WTC11 (cell line): Measurements from ENCODE around the gene ZFP69. TPM values are rescaled to one million over a fixed set of nuclear protein-coding genes. Genes with fewer than 3 reads are reported as not detected.

Source experiments
- ATAC-seq: fragments of 200-7000 bp; cut with Tn5 transposase; 2 replicates; pipeline ENCODE4 v1.10.0; 2021; ENCODE audit warnings: mild to moderate bottlenecking, moderate library complexity
- CTCF ChIA-PET: fragments of 300-600 bp; sonication (Branson Sonifier 250); formaldehyde crosslinking; loops from one replicate; lab custom pipeline; 2021; ENCODE audit warnings: antibody characterized with exemption; lab: Charles Lee
- POLR2A ChIA-PET: fragments of 350-600 bp; sonication (Branson Sonifier 250); formaldehyde crosslinking; loops from one replicate; lab custom pipeline; 2021; ENCODE audit warnings: antibody characterized with exemption; lab: Charles Lee
- DNase-seq: peaks from one replicate; pipeline ENCODE4 v3.0.0; 2021; ENCODE audit warnings: low spot score
- H3K27ac Mint-ChIP-seq: 2 replicates; pipeline ENCODE4 v1.8.0; 2021; ENCODE audit warnings: mixed read lengths
- H3K27me3 Mint-ChIP-seq: 2 replicates; pipeline ENCODE4 v1.8.0; 2021; ENCODE audit warnings: low read depth, mild to moderate bottlenecking, moderate library complexity, mixed read lengths
- H3K36me3 Mint-ChIP-seq: 2 replicates; pipeline ENCODE4 v1.8.0; 2021; ENCODE audit warnings: mixed read lengths
- H3K4me1 Mint-ChIP-seq: 2 replicates; pipeline ENCODE4 v1.8.0; 2022; ENCODE audit warnings: mixed read lengths
- H3K4me3 Mint-ChIP-seq: 2 replicates; pipeline ENCODE4 v1.8.0; 2021; ENCODE audit warnings: mild to moderate bottlenecking, moderate library complexity, mixed read lengths
- H3K9me3 Mint-ChIP-seq: 2 replicates; pipeline ENCODE4 v1.8.0; 2021; ENCODE audit warnings: mixed read lengths
- ATF1 ChIP-seq: sonication (generic); formaldehyde crosslinking; IDR thresholded peaks from 2 replicates; pipeline ENCODE4 v1.8.1; 2023; ENCODE audit warnings: mild to moderate bottlenecking, moderate library complexity, missing genetic modification reagents
- ETV6 ChIP-seq: sonication (generic); formaldehyde crosslinking; IDR thresholded peaks from 2 replicates; pipeline ENCODE4 v1.8.1; 2022; ENCODE audit warnings: mild to moderate bottlenecking, missing genetic modification reagents
- FOXP1 ChIP-seq: sonication (generic); formaldehyde crosslinking; IDR thresholded peaks from 2 replicates; pipeline ENCODE4 v1.8.0; 2022; ENCODE audit warnings: missing genetic modification reagents, mild to moderate bottlenecking, moderate library complexity, borderline replicate concordance
- GABPB1 ChIP-seq: sonication (generic); formaldehyde crosslinking; IDR thresholded peaks from 2 replicates; pipeline ENCODE4 v1.8.1; 2023; ENCODE audit warnings: mild to moderate bottlenecking, missing genetic modification reagents
- GTF2I ChIP-seq: fragments of 250-450 bp; sonication (Bioruptor Pico); conservative IDR thresholded peaks from 2 replicates; pipeline ENCODE4 v1.4.0; 2021; ENCODE audit warnings: mild to moderate bottlenecking
- MYBL2 ChIP-seq: sonication (generic); formaldehyde crosslinking; IDR thresholded peaks from 2 replicates; pipeline ENCODE4 v1.8.1; 2023; ENCODE audit warnings: mild to moderate bottlenecking, moderate library complexity, missing genetic modification reagents
- NFATC4 ChIP-seq: fragments of 250-450 bp; sonication (Bioruptor Pico); IDR thresholded peaks from 2 replicates; pipeline ENCODE4 v1.9.0; 2021; ENCODE audit warnings: mild to moderate bottlenecking
- NFE2L1 ChIP-seq: sonication (generic); formaldehyde crosslinking; IDR thresholded peaks from 2 replicates; pipeline ENCODE4 v1.8.1; 2023; ENCODE audit warnings: missing genetic modification reagents
- SMAD4 ChIP-seq: sonication (generic); formaldehyde crosslinking; IDR thresholded peaks from 2 replicates; pipeline ENCODE4 v1.8.0; 2022; ENCODE audit warnings: mild to moderate bottlenecking, missing genetic modification reagents
- SP1 ChIP-seq: sonication (generic); formaldehyde crosslinking; conservative IDR thresholded peaks from 2 replicates; pipeline ENCODE4 v1.8.1; 2022; ENCODE audit warnings: missing genetic modification reagents
- ZBTB21 ChIP-seq: sonication (generic); formaldehyde crosslinking; IDR thresholded peaks from 2 replicates; pipeline ENCODE4 v1.8.1; 2023; ENCODE audit warnings: mild to moderate bottlenecking, missing genetic modification reagents, borderline replicate concordance
- ZNF232 ChIP-seq: sonication (generic); formaldehyde crosslinking; IDR thresholded peaks from 2 replicates; pipeline ENCODE4 v1.8.0; 2022; ENCODE audit warnings: mild to moderate bottlenecking, missing genetic modification reagents
- ZNF263 ChIP-seq: sonication (generic); formaldehyde crosslinking; IDR thresholded peaks from 2 replicates; pipeline ENCODE4 v1.8.1; 2022; ENCODE audit warnings: low read depth, mild to moderate bottlenecking, moderate library complexity, missing genetic modification reagents
- total RNA-seq: library from RNA; stranded (reverse); gene quantifications from 3 replicates; pipeline ENCODE4 v1.2.3, GENCODE V29; 2021
- TF ChIP-seq, protein P1 (sequence below): sonication (generic); formaldehyde crosslinking; IDR thresholded peaks from 2 replicates; pipeline ENCODE4 v1.8.0; 2022; ENCODE audit warnings: mild to moderate bottlenecking, missing genetic modification reagents
- TF ChIP-seq, protein P2 (sequence below): sonication (generic); formaldehyde crosslinking; IDR thresholded peaks from 2 replicates; pipeline ENCODE4 v1.8.1; 2022; ENCODE audit warnings: mild to moderate bottlenecking, moderate library complexity, missing genetic modification reagents
- TF ChIP-seq, protein P3 (sequence below): fragments of 200-600 bp; IDR thresholded peaks from 2 replicates; pipeline ENCODE4 v1.8.0; 2022; ENCODE audit warnings: antibody characterized with exemption
- TF ChIP-seq, protein P4 (sequence below): fragments of 250-450 bp; sonication (Bioruptor Pico); IDR thresholded peaks from 2 replicates; pipeline ENCODE4 v1.9.0; 2021; ENCODE audit warnings: mild to moderate bottlenecking
- TF ChIP-seq, protein P5 (sequence below): sonication (generic); formaldehyde crosslinking; IDR thresholded peaks from 2 replicates; pipeline ENCODE4 v1.8.0; 2023; ENCODE audit warnings: missing genetic modification reagents
- TF ChIP-seq, protein P6 (sequence below): fragments of 250-450 bp; sonication (Bioruptor Pico); IDR thresholded peaks from 2 replicates; pipeline ENCODE4 v1.9.0; 2021; ENCODE audit warnings: moderate library complexity, mild to moderate bottlenecking, inconsistent platforms, borderline replicate concordance
- TF ChIP-seq, protein P7 (sequence below): sonication (generic); formaldehyde crosslinking; IDR thresholded peaks from 2 replicates; pipeline ENCODE4 v1.8.1; 2022; ENCODE audit warnings: low read depth, mild to moderate bottlenecking, moderate library complexity, missing genetic modification reagents, borderline replicate concordance
- TF ChIP-seq, protein P8 (sequence below): sonication (generic); formaldehyde crosslinking; IDR thresholded peaks from 2 replicates; pipeline ENCODE4 v1.8.0; 2022; ENCODE audit warnings: mild to moderate bottlenecking, missing genetic modification reagents
- TF ChIP-seq, protein P9 (sequence below): sonication (generic); formaldehyde crosslinking; IDR thresholded peaks from 2 replicates; pipeline ENCODE4 v1.8.1; 2023; ENCODE audit warnings: mild to moderate bottlenecking, missing genetic modification reagents, borderline replicate concordance

The ZFP69 gene
- total RNA-seq, 1 experiment from 2014 or later = 3.2 TPM

DNA sequence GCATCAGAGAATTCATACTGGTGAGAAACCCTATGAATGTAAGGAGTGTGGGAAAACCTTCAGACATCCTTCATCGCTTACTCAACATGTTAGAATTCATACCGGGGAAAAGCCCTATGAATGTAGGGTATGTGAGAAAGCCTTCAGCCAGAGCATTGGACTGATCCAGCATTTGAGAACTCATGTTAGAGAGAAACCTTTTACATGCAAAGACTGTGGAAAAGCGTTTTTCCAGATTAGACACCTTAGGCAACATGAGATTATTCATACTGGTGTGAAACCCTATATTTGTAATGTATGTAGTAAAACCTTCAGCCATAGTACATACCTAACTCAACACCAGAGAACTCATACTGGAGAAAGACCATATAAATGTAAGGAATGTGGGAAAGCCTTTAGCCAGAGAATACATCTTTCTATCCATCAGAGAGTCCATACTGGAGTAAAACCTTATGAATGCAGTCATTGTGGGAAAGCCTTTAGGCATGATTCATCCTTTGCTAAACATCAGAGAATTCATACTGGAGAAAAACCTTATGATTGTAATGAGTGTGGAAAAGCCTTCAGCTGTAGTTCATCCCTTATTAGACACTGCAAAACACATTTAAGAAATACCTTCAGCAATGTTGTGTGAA, 14.0 kb upstream of the ZFP69 start:
- Mint-ChIP-seq H3K9me3 (peaks cover 80% of the 10 kb centered on the region), H3K36me3 (peaks cover 97% of the 10 kb centered on the region), H3K27me3 (peaks cover 22% of the 10 kb centered on the region), H3K4me1 (no peaks in the 10 kb centered on the region), H3K4me3 (no peak overlapping the region), H3K27ac (no peak overlapping the region)
- DNase-seq = no peak
- POLR2A ChIA-PET = no interaction called here
- ATAC-seq = no peak
- TF ChIP-seq, protein P1, sequence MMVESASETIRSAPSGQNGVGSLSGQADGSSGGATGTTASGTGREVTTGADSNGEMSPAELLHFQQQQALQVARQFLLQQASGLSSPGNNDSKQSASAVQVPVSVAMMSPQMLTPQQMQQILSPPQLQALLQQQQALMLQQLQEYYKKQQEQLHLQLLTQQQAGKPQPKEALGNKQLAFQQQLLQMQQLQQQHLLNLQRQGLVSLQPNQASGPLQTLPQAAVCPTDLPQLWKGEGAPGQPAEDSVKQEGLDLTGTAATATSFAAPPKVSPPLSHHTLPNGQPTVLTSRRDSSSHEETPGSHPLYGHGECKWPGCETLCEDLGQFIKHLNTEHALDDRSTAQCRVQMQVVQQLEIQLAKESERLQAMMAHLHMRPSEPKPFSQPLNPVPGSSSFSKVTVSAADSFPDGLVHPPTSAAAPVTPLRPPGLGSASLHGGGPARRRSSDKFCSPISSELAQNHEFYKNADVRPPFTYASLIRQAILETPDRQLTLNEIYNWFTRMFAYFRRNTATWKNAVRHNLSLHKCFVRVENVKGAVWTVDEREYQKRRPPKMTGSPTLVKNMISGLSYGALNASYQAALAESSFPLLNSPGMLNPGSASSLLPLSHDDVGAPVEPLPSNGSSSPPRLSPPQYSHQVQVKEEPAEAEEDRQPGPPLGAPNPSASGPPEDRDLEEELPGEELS (CRISPR knock-in tag) = no peak
- TF ChIP-seq NFE2L1 = no peak
- no peak for TF ChIP-seq ZBTB21 (CRISPR knock-in tag)
- TF ChIP-seq, all 79 proteins: peak for 0
- CTCF ChIA-PET = no interaction called here

DNA sequence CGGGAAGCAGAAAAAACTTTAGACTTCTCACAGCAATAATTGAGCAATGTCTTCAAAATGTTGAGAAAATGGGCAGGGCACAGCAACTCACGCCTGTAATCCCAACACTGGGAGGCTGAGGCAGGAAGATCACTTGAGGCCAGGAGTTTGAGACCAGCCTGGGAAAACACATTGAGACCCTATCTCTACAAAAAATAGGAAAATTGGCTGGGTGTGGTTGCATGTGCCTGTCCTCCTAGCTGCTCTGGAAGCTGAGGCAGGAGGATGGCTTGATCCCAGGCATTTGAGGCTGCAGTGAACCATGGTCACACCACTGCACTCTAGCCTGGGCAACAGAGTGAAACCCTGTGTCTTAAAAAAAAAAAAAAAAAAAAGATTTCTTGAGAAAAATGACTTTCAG, 7.8 kb upstream of the ZFP69 start:
- CTCF ChIA-PET = no interaction called here
- peaks cover 61% of the 10 kb centered on the region for H3K36me3 Mint-ChIP-seq
- POLR2A ChIA-PET = no interaction called here
- ATAC-seq (no peak), DNase-seq (no peak)
- H3K27ac Mint-ChIP-seq = no peak overlapping the region
- H3K4me1 Mint-ChIP-seq = no peaks in the 10 kb centered on the region
- peaks cover 55% of the 10 kb centered on the region for H3K27me3 Mint-ChIP-seq
- no peak for TF ChIP-seq ETV6 (CRISPR knock-in tag)
- TF ChIP-seq, protein P2, sequence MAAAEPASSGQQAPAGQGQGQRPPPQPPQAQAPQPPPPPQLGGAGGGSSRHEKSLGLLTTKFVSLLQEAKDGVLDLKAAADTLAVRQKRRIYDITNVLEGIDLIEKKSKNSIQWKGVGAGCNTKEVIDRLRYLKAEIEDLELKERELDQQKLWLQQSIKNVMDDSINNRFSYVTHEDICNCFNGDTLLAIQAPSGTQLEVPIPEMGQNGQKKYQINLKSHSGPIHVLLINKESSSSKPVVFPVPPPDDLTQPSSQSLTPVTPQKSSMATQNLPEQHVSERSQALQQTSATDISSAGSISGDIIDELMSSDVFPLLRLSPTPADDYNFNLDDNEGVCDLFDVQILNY (CRISPR knock-in tag) = no peak
- no peak for TF ChIP-seq ATF1 (CRISPR knock-in tag)
- TF ChIP-seq, protein P3, sequence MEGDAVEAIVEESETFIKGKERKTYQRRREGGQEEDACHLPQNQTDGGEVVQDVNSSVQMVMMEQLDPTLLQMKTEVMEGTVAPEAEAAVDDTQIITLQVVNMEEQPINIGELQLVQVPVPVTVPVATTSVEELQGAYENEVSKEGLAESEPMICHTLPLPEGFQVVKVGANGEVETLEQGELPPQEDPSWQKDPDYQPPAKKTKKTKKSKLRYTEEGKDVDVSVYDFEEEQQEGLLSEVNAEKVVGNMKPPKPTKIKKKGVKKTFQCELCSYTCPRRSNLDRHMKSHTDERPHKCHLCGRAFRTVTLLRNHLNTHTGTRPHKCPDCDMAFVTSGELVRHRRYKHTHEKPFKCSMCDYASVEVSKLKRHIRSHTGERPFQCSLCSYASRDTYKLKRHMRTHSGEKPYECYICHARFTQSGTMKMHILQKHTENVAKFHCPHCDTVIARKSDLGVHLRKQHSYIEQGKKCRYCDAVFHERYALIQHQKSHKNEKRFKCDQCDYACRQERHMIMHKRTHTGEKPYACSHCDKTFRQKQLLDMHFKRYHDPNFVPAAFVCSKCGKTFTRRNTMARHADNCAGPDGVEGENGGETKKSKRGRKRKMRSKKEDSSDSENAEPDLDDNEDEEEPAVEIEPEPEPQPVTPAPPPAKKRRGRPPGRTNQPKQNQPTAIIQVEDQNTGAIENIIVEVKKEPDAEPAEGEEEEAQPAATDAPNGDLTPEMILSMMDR = no peak
- TF ChIP-seq ZNF232 (CRISPR knock-in tag) = no peak
- no peak for TF ChIP-seq GABPB1 (CRISPR knock-in tag)
- TF ChIP-seq, protein P4, sequence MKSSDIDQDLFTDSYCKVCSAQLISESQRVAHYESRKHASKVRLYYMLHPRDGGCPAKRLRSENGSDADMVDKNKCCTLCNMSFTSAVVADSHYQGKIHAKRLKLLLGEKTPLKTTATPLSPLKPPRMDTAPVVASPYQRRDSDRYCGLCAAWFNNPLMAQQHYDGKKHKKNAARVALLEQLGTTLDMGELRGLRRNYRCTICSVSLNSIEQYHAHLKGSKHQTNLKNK (CRISPR knock-in tag) = no peak
- TF ChIP-seq, protein P5, sequence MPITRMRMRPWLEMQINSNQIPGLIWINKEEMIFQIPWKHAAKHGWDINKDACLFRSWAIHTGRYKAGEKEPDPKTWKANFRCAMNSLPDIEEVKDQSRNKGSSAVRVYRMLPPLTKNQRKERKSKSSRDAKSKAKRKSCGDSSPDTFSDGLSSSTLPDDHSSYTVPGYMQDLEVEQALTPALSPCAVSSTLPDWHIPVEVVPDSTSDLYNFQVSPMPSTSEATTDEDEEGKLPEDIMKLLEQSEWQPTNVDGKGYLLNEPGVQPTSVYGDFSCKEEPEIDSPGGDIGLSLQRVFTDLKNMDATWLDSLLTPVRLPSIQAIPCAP (CRISPR knock-in tag) = no peak
- TF ChIP-seq GTF2I (CRISPR knock-in tag) = no peak
- TF ChIP-seq, protein P6, sequence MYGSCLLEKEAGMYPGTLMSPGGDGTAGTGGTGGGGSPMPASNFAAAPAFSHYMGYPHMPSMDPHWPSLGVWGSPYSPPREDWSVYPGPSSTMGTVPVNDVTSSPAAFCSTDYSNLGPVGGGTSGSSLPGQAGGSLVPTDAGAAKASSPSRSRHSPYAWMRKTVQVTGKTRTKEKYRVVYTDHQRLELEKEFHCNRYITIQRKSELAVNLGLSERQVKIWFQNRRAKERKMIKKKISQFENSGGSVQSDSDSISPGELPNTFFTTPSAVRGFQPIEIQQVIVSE (CRISPR knock-in tag) = no peak
- TF ChIP-seq NFATC4 (CRISPR knock-in tag) = no peak
- TF ChIP-seq SMAD4 (CRISPR knock-in tag) = no peak
- TF ChIP-seq, protein P7, sequence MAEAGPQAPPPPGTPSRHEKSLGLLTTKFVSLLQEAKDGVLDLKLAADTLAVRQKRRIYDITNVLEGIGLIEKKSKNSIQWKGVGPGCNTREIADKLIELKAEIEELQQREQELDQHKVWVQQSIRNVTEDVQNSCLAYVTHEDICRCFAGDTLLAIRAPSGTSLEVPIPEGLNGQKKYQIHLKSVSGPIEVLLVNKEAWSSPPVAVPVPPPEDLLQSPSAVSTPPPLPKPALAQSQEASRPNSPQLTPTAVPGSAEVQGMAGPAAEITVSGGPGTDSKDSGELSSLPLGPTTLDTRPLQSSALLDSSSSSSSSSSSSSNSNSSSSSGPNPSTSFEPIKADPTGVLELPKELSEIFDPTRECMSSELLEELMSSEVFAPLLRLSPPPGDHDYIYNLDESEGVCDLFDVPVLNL = no peak
- TF ChIP-seq, protein P8, sequence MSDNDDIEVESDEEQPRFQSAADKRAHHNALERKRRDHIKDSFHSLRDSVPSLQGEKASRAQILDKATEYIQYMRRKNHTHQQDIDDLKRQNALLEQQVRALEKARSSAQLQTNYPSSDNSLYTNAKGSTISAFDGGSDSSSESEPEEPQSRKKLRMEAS (CRISPR knock-in tag) = no peak
- no peak for TF ChIP-seq MYBL2
- TF ChIP-seq ZNF263 = no peak
- TF ChIP-seq, protein P9, sequence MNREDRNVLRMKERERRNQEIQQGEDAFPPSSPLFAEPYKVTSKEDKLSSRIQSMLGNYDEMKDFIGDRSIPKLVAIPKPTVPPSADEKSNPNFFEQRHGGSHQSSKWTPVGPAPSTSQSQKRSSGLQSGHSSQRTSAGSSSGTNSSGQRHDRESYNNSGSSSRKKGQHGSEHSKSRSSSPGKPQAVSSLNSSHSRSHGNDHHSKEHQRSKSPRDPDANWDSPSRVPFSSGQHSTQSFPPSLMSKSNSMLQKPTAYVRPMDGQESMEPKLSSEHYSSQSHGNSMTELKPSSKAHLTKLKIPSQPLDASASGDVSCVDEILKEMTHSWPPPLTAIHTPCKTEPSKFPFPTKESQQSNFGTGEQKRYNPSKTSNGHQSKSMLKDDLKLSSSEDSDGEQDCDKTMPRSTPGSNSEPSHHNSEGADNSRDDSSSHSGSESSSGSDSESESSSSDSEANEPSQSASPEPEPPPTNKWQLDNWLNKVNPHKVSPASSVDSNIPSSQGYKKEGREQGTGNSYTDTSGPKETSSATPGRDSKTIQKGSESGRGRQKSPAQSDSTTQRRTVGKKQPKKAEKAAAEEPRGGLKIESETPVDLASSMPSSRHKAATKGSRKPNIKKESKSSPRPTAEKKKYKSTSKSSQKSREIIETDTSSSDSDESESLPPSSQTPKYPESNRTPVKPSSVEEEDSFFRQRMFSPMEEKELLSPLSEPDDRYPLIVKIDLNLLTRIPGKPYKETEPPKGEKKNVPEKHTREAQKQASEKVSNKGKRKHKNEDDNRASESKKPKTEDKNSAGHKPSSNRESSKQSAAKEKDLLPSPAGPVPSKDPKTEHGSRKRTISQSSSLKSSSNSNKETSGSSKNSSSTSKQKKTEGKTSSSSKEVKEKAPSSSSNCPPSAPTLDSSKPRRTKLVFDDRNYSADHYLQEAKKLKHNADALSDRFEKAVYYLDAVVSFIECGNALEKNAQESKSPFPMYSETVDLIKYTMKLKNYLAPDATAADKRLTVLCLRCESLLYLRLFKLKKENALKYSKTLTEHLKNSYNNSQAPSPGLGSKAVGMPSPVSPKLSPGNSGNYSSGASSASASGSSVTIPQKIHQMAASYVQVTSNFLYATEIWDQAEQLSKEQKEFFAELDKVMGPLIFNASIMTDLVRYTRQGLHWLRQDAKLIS (CRISPR knock-in tag) = no peak
- TF ChIP-seq NFE2L1 = no peak
- TF ChIP-seq SP1 (CRISPR knock-in tag) = no peak
- TF ChIP-seq FOXP1 (CRISPR knock-in tag) = no peak
- TF ChIP-seq, all 79 proteins: peak for 0
- H3K4me3 Mint-ChIP-seq = no peak overlapping the region
- peaks cover 81% of the 10 kb centered on the region for H3K9me3 Mint-ChIP-seq
